ENCODE data around the gene FAM107B. TPM values are rescaled to one million over a fixed set of nuclear protein-coding genes. Genes with fewer than 3 reads are reported as not detected.

The FAM107B gene
- total and polyA plus RNA-seq, 2 donors (not counting 3 experiments of a cell fraction or from before 2014, with no cell fraction given) = 39.2 to 176 TPM

DNA sequence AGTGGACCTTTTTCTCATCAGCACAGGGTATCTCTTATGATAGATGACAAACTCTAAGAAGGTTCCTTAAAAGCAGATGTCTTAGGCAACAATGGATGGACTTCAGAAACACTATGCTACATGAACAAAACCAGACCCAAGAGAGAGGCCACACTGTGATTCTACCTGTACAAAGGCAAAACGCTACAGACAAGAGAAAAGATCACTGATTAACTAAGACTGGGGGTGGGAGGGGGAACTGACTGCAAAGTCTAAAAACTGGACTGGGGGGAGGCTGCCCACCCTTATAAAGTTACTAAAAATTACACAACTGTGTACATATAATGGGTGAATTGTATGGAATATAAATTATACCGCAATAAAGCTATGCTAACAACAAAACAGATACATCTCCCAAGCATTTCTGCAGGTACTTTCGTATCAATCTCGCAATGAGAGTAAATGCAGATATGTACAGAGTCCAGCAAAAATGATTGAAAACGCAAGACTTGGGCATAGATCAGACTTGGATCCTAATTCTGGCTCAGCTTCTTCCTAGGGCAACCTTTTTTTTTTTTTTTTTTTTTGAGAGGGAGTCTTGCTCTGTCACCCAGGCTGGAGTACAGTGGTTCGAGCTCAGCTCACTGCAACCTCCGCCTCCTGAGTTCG, 179.7 kb downstream of the FAM107B start:
- Histone ChIP-seq H3K4me2 (ENCODE audit: insufficient read depth, low read length) (no peak overlapping the region), H2AFZ (ENCODE audit: low read depth, low read length) (no peak overlapping the region), H3K4me3 (replicated peaks in 1 of 3; ENCODE audit: insufficient read depth in 1 of 3, low read depth in 1 of 3, low read length in 3 of 3) (no peak overlapping the region), H3K9me1 (replicated peaks; ENCODE audit: control insufficient read depth, extremely low read depth, insufficient read depth, low read length) (no peaks in the 10 kb centered on the region), H3K27me3 (ENCODE audit: control insufficient read depth in 2 of 2, insufficient read depth in 2 of 2, low read length in 2 of 2) (no peaks in the 10 kb centered on the region), H3K4me1 (ENCODE audit: control insufficient read depth, extremely low read depth, insufficient read depth, low read length) (peaks cover 4% of the 10 kb centered on the region), H3K9ac (replicated peaks; ENCODE audit: extremely low read depth, insufficient read depth, low read length) (no peak overlapping the region), H3K27ac (ENCODE audit: insufficient read depth, low read depth, low read length) (no peak overlapping the region), H4K20me1 (replicated peaks; ENCODE audit: control insufficient read depth, extremely low read depth, insufficient read depth, low read length) (peaks cover 6% of the 10 kb centered on the region), H3K79me2 (ENCODE audit: control insufficient read depth, insufficient read depth, low read length) (peaks cover 98% of the 10 kb centered on the region), H3K9me3 (replicated peaks; ENCODE audit: control insufficient read depth, insufficient read depth, low read length) (no peaks in the 10 kb centered on the region), H3K36me3 (ENCODE audit: control insufficient read depth in 2 of 2, extremely low read depth in 1 of 2, insufficient read depth in 2 of 2, low read length in 2 of 2) (peaks cover 18 to 19% of the 10 kb centered on the region in 2 experiments)
- POLR2A ChIA-PET = no interaction called here
- CTCF ChIA-PET = interaction anchor here (1.2 kb wide), 1 partner anchor 228 kb away, joined by 5 read pairs; no protein-coding TSS in a partner anchor
- dilution Hi-C loops (cut with MboI; ENCODE audit: extremely low pct_ligation_motif_present, low sequenced_read_pairs) (no loop called here), intact Hi-C loops (cut with micrococcal nuclease) (no loop called here)
- DNase-seq (ENCODE audit: low read depth, low spot score) (no peak), FAIRE-seq (peak; percentile 61)
- BruUV-seq (replicated peaks) = no TSS peak
- TF ChIP-seq POLR2AphosphoS5 (IDR thresholded peaks at IDR 0.05; ENCODE audit: insufficient read depth, low read depth, low read length) (no peak), EZH2 (IDR thresholded peaks at IDR 0.05; ENCODE audit: borderline replicate concordance, low read depth, low read length, severe bottlenecking) (no peak), GATA2 (IDR thresholded peaks at IDR 0.05; ENCODE audit: insufficient read depth, insufficient read length, low read depth, low read length) (no peak), FOS (IDR thresholded peaks at IDR 0.05; ENCODE audit: borderline replicate concordance, insufficient read depth, low read length) (no peak)
- TF ChIP-seq, protein P1, sequence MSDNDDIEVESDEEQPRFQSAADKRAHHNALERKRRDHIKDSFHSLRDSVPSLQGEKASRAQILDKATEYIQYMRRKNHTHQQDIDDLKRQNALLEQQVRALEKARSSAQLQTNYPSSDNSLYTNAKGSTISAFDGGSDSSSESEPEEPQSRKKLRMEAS (IDR thresholded peaks at IDR 0.05; ENCODE audit: insufficient read depth, insufficient read length) = no peak
- TF ChIP-seq, protein P2, sequence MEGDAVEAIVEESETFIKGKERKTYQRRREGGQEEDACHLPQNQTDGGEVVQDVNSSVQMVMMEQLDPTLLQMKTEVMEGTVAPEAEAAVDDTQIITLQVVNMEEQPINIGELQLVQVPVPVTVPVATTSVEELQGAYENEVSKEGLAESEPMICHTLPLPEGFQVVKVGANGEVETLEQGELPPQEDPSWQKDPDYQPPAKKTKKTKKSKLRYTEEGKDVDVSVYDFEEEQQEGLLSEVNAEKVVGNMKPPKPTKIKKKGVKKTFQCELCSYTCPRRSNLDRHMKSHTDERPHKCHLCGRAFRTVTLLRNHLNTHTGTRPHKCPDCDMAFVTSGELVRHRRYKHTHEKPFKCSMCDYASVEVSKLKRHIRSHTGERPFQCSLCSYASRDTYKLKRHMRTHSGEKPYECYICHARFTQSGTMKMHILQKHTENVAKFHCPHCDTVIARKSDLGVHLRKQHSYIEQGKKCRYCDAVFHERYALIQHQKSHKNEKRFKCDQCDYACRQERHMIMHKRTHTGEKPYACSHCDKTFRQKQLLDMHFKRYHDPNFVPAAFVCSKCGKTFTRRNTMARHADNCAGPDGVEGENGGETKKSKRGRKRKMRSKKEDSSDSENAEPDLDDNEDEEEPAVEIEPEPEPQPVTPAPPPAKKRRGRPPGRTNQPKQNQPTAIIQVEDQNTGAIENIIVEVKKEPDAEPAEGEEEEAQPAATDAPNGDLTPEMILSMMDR (IDR thresholded peaks at IDR 0.05; ENCODE audit: extremely low read depth in 1 of 2, insufficient read depth in 1 of 2, low read depth in 1 of 2, low read length in 2 of 2) = no peak

All from endothelial cell of umbilical vein (primary cell).